ENCODE results near the gene CABLES2.

Gene CABLES2

DNA sequence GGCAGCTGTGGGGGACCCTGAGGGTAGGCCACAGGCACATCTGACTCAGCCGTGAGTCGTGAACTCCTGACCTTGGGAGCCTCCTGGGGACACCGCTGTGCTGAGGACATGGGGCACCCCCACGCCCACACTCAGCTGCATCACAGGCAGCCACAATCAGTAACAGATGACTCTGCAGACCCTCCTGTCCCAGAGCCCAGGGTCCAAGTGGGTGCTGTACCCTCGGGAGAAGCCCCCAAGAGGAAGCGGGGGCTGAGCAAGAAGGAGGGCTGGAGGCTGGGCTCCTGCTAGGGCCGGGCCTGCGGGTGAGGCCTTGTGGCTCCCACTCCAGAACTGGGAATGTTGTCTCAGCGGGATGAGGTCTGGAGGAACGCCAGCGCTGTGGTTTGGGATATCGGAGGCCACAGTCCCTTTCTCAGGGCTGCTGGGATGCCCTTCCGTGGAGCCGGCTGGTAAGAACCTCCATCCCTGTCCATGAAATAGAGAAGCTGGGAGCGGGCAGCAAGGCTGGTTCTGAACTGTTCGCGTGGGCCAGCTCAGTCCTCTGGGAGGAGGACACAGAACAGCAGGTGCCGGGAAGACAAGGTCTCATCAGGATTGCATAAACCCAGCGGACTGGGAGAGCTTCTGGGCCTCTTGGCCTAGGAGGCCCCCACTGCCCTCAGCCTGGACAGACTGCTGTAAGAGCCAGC, 36.8 kb downstream of the CABLES2 start:
- no peak for DNase-seq

DNA sequence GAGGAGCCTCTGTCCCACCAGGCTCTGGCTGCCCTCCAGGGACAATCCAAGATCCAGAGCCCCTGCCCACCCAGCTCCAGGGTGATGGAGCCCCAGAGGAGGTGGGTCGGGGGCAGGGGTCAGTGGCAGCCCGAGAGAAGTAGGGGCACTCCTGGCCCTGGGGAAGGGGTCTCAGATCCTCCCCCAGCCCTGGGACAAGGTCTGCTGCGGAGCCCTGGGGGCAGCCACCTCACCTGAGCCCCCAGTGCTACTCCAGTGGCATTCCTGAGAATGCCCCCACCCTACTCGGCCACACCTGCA, 37.3 kb downstream of the CABLES2 start:
- DNase-seq: no peak

- no peak for DNase-seq
These were observed 37.9 kb downstream of the CABLES2 start for GRCh38 chr20:62368976-62369814.

GRCh38 chr20:62368392-62368975, 38.6 kb downstream of the CABLES2 start:
- no peak for DNase-seq

GRCh38 chr20:62367633-62368391, 39.3 kb downstream of the CABLES2 start:
- peak in 1 of 5 experiments; percentile 23 for DNase-seq

DNA sequence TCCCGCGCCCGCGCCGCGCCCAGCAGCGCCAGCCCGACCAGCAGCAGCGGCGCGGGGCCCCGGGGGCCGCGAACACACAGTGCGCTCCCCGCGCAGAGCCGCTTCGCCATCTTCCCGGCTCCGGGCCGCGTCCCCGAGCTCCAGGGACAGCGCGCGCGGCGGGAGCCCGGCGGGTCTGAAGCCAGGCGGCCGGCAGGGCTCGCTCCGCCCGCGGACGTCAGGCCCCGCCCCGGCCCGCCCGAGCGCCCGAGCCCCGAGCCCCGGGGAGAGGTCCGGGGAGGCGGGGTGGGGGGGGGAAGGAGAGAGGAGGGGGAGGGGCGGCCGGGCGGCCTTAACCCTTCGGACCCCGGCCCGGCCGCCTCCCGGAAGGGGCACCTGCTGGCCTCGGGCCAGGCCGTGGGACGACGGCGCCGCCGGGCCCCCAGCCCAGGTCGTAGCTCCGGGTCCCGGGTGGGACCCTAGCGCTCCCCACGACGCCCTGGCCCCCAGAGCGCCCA, 39.9 kb downstream of the CABLES2 start, which contains the start of gene LAMA5:
Gene LAMA5 (minus strand): TSS at position 177 of the 497 bp plus-strand sequence. CDS start 67 bp downstream, at position 110.
- no peak for DNase-seq

DNA sequence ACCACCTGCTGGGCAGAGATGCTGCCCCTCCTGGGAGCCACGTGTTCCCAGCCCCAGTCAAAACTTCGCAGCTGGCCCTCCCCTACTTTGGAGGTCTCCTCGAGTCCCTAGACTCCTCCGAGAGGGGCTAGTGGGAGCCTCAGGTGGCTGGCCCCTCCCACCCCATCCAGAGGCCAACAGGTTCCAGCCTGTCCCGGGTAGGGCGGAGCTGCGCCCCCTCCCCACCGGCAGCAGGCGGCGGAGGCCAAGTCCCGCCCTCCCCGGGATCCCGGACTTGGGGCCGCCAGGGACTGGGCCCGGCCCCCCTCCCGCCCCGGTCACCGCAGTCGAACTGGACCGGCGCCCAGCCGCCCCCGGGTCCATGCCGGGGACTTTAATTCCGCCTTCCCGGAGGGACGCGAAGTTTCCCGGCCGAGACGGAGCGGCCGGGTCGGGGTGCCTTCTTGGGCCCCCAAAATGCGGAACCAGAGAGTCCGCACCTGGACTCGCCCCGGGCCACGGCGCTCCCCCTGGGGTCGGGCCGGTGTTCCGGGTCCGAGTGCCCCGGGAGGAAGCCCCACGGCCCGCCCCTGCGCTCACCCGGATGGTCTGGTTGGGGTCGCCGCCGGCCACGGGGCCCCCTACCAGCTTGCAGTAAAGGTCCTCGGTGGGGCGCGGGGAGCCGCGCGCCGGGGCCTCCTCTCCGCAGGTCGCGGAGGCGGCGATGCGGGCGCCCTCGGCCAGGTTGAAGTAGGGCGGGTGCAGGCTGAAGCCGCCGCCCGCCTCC, 40.5 kb downstream of the CABLES2 start:
- DNase-seq: no peak

- DNase-seq: no peak
These were observed 41.2 kb downstream of the CABLES2 start for GRCh38 chr20:62365814-62366369.

DNA sequence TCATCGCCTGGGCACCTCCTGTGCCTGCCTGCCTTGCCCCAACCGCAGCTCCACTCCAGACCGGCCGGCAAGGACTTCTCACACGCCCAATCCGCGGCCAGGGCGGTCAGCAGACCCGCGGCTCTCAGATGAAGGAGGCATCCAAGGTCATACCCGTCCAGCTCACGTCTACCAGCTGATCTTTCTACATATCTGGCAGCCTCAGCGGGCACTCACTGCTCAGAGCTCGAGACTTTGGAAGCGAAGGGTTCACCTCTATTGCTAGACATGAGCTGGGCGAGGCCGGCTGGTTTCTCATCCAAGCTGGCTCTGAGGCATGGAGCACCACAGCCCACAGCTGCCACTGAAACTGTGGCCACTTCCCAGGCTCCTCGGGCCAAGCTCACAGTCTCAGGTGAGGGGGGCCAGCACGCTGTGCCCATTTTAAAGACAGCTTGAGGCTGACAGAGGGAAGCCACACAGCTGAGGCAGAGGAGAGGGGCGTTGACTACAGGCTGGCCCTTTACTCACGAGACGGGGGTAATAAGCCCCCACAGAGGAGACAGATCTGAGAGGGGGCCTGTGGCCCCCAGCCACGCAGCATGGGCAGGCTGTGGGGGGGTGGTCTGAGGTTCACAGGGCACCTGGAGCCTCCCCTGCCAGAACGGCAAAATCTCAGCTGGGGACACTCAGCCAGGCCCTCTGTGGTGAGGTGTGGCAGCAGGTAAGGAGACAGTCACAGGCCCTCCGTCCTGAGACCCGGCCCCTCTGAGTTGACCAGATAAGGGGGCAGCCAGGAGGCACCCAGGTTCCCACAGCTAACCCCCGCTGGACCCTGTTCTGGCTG, 42.0 kb downstream of the CABLES2 start:
- no peak for DNase-seq

DNA sequence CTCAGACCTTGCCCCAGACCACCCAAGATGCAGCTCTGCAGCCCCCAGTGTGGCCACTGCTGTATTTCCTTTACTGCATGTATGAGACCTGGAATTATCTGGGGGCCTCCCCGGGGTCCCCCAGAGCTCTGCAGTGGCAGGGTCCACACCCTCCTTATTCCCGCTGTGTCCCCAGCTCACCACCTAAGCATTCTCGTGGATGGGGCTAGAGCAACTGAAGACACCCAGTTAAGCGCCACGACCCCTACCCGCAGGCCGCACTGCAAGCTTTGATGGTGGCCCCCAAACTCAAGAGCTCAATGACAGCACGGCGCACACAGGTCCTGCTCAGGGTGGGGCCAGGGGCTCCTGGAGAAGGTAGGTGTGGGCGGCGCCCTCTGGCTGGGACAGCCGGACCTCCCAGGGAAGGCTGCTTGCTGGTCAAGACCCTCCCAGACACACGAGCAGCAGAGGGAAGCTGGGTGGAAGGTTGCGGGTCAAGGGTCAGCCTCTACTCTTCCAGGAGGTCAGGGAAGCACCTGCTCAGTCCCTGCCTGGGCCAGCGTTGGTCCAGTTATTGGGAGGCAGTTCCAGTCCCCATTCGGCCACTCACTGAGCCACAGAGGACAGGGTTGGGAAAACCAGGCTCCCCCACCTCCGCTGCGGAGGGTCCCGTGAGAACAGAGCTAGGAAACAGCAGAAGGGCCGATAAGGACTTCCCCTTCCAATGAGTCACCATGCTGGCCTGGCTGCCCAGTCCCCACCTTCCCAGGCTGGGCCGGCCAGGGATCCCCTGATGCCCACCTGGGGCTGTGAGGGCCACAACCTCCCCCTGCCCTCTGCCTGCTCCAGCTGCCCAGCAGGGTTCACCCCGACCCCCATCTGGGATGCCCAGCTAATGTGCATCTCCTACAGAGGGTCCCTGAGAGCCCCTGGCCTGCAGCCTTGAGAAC, 42.9 kb downstream of the CABLES2 start:
- DNase-seq: peak in 1 of 5 experiments; percentile 5

- DNase-seq: no peak
These were observed 43.8 kb downstream of the CABLES2 start for GRCh38 chr20:62362991-62363919.

DNA sequence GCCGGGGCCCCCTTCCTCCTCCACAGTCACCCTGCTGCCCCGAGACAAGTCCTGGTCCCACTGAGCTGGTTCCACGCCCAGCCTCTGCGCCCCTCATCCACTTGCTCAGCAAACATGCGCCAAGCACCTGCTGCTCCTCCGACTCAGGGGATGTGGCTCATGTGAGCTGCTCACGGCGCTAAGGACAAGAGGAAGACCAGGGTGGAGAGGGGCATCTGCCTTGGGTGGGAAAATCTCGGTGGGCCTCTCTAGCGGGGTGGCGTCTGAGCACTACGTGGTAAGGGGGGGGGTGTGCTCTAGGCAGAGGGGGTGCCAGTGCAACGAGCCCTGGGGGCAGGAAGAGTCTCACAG, 44.5 kb downstream of the CABLES2 start:
- peak in 1 of 5 experiments; percentile 6 for DNase-seq

DNA sequence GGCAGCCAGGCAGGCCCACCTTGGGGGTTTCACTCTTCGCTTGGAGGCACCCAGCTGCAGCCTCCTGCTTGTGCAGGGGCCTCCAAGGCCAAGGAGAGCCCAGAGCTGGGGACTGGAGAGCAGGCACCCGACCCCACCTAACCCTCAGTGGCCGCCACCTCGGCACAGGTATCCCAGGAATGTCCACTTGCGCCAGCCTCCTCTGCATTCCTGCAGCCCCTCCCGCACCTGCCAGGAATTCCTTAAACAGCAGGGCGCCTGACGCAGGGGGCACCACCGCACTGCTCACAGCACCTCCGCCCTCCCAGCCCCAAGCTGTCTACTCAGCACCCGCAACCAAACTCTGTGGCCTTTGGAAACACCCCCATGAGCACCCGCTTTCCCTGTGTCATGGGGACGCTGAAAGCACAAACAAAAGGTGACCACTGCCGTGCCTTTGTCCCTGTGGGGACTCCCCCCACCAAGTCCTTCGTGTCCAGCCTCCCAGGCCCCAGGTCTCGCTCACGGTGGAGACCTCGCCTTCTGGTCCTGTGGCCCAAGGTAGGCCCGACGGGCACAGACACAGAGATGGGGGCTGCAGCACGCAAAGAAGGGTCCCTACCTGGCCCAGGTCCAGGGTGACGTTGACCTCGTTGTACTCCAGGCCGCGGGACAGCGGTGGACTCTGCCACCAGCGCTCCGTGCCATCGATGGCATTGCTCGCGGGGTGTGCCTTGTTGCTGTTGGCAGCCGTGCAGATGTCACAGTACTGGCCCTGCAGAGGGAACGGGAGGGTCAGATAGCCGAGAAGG, 45.1 kb downstream of the CABLES2 start:
- DNase-seq: peak in 1 of 5 experiments; percentile 6

DNA sequence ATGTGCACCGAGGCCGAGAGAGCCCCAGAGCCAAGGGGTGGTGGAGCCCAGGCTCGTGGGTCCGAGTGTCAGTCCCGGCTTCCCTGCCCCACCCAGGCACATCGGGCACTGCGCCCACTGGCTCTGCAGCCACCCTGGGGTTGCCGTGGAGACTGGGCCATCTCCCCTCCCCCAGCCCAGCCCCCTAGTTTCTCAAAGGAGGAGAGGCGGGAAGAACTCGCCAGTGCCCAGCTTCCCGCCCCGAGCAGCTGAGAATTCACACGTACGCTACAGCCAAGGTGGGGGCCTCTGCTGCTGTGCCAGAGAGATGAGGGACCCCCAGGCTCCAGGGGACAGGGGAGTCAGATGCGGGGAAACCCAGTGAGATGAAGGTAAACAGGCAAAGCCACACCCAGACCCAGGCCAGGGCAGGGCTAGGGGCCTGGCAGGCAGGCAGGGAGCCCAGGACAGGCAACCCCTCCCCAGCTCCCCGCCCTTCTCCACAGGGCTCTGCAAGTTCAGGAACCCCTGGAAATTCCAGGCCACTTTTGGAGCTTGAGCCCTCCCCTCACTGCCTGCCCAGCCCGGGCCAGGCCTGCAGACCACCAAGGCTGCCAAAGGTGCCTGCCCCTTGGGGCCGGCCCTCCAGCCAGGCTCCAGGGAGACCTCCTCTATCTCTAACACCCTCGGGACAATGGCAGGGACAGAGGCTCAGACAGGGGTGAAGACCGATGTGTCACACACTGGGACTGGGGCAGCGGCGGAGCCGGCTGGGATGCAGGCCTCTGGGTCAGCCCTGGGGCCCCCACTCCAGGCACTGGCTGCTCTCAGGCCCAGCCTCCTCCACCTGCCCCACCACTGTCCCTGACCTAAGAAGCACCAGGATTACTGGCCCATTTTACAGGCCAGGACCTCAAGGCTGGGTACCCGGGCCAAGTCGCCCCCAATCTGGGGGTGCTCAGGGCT, 46.0 kb downstream of the CABLES2 start:
- DNase-seq: no peak

- DNase-seq: no peak
These were observed 47.5 kb downstream of the CABLES2 start for GRCh38 chr20:62359491-62360121.

- DNase-seq: no peak
These were observed 48.0 kb downstream of the CABLES2 start for GRCh38 chr20:62359043-62359490.
